Central memory CD4-positive, alpha-beta T cell (primary cell): ENCODE results near the gene GRID1.
"Not testable (repeated sequence)": the region's sequence is repeated elsewhere in the genome, so short reads cannot be mapped to it uniquely, and the experiment has no call there.

Source experiments
- DNase-seq: peaks from one replicate; pipeline ENCODE4 v3.0.0; 2022

GRID1 gene

DNA sequence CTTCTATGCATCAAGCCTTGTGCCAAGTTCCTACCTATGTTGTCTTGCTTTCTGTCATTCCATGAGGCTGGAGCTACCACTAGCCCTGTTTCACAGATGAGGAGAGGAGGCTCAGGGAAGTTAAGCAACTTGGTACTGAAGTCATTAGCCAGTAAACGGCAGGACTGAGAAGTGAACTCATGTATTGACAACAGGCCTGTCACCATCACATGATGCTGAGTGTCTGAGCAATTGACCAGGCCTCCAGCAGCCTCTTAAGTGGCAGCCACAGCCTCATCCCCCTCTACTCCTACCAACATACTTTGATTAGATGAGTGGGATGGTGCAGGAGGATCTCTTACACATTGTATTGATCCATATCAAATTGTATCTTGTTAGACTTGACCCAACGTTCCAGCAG, 317.6 kb downstream of the GRID1 start:
- no peak for DNase-seq

DNA sequence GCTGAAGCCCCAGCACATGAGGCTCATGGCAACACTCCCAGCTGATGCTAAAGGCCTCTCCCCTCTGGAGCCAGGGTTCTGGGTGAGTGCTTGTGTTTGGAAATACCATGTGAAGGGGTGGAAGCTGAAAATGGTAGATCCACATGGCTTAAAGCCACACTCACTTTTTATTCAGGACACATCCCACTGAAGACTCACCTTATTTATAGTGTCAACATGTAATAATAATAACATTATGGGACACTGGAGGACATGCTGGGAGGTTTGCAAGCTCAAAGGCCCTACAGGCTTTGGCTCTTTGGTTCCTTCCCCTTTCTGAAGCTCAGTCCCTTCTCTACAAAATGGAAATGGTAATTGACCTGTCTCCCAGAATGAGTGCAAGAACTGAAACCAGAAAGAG, 318.0 kb downstream of the GRID1 start:
- DNase-seq = no peak

DNA sequence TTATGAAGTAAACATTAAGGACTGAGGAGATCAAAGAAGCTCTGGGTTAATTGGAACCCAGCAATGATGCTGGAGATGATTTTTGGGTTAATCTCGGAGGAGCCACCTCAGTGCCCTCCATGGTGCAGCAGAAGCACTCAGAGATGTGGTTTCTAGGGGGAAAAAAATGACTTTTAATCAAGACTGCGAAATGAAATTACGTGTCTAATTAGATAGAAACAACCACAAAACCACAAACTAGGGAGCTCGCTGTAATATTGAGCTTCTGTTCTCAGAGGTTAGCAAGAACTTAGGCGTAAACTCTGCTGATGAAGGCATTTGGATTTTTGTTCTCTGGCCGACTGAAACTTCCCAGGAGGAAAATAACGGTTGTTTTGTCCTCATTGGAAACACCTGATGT, 319.0 kb downstream of the GRID1 start:
- peak; percentile 17 for DNase-seq

DNA sequence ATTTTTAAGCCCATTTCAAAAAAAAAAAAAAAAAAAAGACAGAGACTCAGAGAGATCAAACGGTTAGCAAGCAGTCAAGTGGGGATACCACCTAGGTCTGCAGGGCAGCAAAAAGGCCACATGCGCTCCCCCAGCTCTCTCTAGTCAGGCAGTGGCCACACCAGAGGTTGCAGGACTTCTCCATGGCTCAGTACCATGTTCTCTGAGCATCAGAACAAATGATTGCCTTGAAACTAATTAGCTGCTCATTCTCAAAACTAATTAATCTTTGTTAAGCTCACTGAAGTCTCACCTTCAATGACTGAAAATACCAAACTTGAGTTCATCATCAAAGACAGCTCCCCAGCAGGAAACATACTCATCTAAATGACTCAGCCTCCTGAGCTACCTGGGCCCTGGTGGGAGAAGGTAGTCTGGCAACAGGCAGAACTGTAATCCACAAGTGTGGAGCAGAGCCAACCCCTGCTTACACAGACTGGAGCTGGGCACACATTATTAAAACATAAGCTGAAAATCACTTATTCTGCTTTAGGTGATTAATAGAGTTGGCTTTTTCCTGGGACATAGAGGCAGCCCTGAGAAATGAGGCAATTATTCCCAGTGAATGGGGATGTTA, 319.6 kb downstream of the GRID1 start:
- DNase-seq = no peak

DNA sequence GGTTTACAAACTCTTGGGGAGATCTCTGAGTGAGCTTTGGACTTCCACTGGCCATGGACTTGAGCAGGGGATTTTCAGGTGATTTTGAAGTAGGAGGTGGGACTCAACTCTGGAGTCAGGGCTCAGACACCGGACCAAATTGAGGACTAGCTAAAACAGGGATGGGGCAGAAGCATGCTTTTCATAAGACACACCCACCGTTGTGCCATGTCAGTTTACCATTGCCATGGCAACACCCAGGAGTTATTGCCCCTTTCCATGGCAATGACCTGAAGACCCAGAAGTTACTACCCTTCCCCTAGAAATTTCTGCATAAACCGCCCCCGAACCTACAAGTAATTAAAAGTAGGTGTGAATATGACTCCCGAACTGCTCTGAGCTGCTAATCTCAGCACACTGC, 320.7 kb downstream of the GRID1 start:
- no peak for DNase-seq

DNA sequence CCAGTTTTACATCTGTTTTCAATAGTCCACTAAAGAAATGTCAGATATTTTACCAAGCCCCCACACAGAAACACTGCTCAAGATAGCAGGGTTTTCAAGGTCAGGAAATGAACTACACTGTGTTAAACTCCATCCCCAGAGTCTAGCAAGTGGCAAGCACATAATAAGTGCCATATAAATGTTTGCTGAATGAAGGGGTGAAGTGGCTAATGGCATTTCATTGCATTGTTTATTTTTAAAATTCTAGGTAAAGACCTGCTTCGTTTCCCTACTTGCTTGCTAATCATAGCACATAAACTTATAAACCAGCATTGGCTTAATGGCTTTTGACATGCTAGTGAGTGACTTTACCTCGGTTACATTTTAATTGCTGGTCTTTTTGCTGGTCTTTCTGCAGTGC, 322.6 kb downstream of the GRID1 start:
- no peak for DNase-seq

DNA sequence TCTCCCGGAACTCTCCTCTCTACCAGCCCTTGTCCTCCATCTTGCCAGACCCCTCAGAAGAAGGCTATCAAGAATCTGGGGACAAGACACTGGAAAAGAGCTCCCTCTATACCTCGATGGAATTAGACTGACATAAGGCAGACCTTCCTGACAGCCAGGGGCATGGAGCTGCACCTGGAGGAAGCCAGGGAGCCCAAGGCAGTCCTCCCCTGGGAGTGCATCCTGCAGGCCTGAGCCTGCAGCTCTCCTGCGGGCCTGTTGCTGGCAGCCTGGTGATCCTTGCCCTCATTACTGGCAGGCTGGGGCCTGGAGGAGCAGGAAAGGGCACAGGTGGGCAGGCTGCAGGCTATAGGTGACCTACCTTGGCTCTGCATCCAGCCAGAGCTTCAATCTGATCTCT, 323.4 kb downstream of the GRID1 start:
- DNase-seq = no peak

DNA sequence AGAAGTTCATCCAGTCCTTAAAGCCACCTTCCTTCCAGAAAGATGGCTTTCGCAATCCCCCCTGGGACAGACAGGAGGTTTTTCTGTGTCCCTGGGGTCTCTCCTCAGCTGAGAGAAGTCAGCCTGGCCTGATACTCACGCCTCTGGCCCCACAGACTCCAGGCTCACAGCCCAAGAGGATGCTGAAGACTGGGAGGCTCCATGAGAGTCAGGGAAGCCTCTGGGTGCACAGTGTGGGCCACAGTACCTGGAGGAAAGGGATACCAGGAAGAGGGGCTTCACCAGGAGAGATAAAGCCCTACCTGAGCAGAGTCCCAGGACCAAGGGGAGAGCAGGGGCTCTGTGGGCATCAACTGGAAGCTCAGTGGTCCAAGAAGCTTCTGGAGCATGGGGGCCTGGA, 324.4 kb downstream of the GRID1 start:
- DNase-seq = no peak

DNA sequence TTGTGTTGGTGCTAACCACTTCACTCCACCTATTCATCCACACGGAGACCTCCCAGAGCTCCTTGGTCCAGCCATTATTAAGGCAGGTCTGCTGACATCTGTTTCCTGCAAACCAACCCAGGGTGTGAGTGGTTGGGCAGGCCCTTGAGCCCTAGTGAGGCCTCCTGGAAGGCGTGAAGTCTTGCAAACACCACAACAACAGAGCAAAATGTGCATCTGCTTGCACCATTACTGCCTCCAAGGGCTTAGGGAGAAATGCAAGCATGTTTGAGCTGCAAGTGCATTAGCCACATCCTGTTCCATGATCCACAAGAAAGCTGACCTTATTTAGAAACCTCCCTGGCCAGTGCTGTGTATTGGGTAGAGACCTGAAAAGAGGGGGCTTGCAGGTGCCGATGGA, 325.5 kb downstream of the GRID1 start:
- no peak for DNase-seq

DNA sequence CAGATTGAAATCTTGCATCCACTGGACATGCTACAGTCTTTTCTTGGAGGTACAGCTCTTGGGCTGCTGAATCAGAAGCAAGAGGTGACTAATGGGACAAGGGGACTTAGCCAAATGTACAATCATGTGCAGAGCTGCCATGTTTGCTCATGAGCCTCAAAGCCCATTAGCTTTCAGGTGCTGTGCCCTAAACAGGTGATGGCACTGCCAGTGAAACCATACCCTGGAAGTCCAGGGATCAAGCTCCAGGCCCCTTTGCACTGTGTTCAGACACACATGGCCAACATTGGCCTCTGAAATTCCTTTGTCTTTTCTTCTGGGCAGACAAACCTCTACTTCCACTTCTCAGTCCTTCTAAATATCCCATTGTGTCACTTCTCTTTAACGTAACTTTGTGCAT, 328.2 kb downstream of the GRID1 start:
- no peak for DNase-seq

DNA sequence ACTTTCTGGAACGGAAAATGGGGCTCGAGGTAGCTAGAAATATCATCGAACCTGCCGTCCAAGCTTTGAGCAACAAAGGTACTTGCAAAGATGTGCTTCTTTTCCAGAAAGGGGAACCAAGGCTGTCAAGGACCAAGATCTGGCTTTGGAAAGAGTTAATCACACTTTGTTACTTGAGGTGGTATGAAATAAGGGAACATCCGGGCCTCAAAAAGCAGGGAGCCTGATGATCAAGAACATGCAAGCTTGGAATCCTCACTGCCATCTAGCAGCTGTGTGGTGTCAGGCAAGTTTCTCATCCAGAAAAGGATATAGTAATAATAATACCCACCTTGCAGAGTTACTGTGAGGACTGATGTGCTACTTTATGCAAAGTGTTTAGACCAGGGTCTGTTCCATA, 329.5 kb downstream of the GRID1 start:
- no peak for DNase-seq

DNA sequence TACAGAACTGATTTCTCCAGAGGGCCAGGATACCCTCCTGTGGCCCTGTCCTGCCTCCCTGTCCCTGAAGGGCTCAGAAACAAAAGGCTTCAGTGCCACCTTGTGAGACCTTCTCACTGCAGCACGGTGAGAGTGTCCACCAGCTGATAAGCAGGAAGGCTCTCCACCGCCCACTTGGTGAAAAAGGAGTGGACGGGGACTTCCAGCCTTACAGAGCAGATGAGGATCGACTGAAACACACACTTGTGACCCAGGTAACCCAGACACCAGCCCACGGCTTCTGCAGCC, 330.1 kb downstream of the GRID1 start:
- DNase-seq = no peak

DNA sequence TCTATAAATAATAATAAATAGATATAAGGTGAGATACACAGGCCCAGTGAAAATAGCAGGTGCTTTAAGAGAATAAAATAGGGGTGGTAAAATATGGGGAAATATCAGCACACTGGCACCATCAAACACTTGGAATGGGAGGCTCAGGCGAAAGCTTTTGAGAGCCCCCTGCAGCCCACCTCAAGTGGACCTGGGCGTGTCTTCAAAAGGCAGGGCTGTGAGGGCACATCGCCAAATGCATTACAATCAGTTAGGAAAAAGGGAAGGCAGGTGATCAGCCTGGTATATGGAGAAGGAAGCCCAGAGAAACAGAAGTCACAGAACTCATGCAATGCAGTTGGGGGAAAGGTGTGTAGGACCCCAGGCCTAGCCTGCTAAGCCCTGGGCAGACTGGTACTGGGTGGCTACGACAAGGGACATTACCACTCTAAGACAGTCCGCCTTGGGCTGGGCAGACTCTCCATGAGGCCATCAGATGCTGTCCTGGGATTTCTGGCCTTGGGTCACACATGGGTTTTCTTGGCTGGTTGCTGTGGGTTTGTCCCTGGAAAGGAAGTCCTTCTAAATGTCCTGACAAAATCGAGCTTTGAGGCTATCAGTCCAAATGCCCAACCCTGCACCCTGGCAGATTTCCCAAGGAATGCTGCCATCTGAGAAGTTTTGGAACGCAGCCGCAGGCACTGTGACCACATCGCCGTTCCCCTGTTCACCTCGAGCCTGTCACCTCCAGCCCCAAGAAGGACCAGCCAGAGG, 330.6 kb downstream of the GRID1 start:
- DNase-seq = no peak

DNA sequence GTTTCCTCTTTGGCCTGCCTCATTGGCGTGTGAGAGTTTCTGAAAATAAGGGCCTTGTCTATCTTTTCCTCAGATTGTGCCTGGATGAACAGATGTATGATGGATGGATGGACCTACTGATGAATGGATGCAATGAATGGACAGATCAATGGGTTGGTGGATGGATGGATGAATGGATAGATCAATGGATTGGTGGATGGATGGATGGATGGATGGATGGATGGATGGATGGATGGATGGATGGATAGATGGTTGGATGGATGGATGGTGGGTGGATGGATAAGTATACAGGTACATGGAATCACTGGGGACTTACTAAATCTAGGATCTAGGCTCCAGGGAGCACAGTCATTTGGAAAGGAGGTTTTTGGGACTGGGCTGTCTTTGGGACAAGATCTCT, 331.9 kb downstream of the GRID1 start:
- DNase-seq = no peak

DNA sequence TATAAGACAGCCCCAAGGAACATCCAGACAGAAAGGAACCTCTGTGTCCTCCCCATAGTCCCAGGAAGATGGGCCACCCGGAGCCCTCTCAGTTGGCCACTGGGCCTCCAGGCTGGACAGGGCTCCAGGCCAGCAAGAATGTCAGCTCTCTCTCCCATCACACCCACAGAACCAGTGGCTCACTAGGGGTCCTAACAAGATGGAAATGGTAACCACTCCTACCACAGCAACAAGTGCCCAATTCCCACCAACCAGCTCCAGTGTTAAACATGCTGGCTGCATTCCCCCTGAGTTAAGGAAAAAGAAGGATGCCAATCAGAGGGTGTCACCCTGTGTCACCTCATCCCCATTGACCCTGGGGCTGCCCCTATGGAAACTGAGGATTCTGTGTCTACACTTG, 333.0 kb downstream of the GRID1 start:
- DNase-seq = no peak

DNA sequence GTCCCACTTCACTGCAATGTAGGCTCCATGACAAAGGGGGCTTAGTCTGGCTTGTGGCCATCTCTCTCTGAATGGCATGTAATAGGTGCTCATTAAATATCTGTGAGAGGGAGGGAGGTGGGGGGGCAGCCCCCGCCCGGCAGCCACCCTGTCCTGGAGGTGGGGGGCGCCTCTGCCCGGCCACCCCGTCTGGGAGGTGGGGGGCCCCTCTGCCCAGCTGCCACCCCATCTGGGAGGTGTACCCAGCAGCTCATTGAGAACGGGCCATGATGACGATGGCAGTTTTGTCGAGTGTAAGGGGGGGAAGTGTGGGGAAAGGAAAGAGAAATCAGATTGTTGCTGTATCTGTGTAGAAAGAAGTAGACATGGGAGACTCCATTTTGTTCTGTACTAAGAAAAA, 334.5 kb downstream of the GRID1 start:
- DNase-seq = not testable (repeated sequence)

DNA sequence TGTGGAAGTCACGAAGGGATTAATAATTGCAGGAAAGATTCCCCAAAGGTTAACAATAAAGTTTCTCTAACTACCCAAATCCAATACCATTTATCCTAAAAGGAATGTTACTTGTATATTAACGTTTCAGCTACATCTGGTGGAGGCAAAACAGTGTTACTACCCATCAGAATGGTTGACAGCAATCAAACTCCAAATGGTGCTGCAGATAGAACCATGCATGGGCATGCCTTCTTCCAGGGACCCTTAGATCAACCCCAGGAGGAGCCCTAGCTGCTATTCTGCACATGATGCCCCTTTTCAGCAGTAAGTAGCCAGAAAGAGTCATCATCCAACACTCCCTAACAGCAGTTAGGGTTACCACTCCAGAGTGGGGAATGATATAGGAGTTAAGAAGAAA, 336.3 kb downstream of the GRID1 start:
- DNase-seq = no peak

DNA sequence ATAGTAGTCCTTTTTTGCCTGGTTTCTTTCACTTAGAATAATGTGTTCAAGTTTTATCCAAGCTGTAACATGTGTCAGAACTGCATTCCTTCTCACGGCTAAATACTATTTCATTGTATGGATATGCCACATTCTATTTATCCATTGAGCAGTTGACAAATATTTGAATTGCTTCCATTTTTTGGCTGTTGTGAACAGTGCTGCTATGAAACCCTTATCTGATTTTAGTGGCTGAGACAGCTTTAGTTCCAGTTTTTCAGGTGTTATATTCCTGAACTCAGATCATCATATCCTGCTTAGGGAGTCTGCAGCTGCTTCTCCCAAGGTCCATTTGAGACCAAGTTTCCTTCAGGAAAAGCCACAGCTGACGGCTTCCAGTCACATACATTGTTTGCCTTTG, 339.2 kb downstream of the GRID1 start:
- DNase-seq = no peak

DNA sequence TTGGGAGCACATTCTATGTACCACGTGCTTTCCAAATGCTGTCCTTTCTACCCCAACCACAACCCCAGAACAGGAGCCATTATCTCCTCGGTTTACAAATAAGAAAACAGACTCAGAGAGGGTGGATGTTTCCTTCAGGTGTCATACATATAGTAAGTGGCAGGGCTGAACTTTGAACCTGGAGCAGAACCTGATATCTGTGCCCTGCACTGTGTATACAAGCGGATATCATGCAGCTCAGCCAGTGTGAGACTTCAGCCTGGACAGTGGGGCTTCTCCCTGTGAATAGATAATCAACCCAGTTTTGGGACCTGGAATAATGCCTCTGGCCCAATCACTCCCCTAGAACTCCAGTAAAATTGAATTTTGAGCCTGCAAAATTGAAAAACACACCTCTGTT, 341.1 kb downstream of the GRID1 start:
- DNase-seq = no peak

DNA sequence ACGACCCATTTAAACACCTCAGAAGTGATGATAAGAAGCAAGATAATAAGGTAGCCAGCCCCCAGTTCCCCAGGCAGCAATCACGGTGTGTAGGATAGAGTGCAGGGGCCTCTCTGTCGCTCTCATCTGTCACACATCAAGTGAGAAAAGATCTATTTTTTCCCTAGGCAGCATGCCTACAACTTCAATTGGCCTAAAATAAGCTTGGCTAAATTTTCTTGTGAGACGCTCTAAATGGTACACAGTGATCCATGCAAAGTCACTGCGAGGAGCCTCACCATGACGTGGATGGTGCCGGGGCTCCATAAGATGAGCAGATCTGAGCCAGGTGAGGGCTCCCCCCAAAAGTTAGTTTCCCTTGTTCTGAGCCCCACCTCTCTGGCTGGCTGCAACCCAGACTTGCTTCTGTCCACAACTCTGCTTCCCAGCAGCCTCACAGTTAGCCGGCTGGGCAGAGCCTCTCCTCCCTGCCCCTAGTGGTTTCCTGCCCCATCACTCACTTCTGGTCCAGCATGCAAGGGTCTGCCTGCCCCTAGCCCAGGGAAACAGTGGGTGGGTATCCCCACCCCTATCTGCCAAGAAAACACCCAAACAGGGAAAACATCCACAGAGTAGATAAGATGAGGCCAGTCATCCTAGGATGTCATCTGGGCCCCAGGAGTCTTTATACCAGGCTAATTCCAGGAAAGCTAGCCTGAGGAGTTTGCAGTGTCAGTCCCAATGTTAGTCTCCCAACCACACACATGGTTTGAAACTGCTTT, 342.1 kb downstream of the GRID1 start:
- no peak for DNase-seq

DNA sequence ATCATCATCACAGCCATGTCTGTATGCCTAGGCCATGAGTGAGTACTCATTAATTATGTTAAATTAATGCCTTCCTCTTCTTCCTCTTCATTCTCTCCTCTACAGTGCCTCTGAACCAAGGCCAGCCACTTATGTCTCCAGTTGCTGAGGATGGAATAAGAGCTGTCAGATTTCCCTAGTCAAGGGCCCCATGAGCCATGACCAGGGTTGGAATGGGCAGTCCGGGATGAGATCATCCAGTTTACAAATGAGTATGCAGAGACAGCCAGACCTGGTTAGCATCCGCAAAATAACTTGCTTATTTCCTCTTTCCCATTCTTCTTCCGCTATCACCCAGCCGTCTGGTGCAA, 342.7 kb downstream of the GRID1 start:
- no peak for DNase-seq

DNA sequence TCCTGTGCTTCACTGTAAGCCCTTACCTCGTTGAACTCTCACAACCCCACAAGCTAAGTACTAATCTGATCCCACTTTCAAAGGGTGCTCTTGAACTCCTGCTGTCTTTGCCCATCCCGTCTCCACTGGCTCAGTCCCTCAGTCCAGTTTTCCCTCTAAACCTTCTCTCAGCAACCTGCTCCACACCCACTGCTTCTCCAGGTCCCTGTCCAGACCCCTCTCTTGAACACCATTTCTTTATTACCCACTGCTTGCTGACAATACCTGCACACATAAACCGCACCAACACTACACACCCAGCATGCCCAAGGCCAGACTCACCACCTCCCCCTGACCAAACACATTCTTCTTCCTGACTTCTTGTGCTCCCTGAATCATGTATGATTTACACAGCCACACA, 343.3 kb downstream of the GRID1 start:
- no peak for DNase-seq

DNA sequence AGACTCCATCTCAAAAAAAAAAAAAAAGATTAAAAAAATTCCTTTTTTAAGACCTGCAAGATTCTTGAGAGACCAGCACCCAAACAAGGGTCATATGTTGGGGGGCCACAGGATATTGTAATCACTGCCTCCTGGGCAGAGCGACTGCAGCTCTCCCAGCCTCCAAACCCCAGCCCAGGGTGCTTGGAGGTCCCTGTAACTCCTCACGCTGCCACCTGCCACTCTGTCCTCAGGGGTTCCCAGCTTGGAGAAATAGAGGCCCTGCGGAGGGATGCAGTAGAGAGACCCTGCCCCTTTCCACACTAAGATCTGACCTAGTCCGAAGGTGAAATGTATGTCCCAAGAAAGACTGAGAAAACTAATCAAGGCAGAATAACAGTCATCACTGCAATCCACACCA, 343.7 kb downstream of the GRID1 start:
- DNase-seq = no peak

DNA sequence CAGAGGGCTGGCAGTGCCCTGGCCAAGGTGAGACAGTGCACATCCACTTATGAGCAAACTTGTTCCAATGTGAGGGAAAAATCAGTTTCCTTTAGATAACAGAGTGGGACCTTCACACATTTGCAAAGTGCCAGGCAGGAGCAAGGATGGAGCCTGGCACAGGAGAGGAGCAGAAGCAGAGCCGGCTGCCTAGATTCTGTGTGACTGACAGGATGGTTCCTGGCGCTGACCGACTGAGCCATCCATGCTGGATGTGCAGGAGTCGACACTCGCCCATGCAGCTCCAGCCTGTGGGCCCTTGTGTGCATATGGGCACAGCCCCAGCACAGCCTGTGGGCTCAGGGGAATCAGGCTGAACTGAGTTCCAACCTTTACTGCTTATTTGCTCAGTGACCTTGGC, 346.5 kb downstream of the GRID1 start:
- no peak for DNase-seq

DNA sequence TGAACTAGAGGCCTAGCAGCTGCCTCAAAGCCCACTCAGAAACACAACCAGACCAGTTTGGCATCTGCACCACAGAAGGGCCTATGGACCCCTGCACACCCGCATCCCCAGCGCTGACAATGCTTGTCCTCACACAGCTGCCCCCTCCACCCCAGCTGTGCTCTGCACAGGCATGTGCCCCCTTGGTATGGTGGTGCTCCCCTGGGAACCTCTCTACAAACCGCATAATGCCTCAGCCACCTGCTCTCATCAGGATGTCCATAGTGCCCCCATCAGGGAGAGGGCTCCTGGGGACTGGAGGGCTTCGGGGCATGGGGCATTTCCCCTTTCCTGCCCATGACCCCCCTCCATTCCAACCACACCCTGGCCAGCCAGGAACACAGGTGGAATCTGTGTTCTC, 347.5 kb downstream of the GRID1 start:
- DNase-seq = no peak
